Measurements from ENCODE around the gene GMPPB.

The GMPPB gene

DNA sequence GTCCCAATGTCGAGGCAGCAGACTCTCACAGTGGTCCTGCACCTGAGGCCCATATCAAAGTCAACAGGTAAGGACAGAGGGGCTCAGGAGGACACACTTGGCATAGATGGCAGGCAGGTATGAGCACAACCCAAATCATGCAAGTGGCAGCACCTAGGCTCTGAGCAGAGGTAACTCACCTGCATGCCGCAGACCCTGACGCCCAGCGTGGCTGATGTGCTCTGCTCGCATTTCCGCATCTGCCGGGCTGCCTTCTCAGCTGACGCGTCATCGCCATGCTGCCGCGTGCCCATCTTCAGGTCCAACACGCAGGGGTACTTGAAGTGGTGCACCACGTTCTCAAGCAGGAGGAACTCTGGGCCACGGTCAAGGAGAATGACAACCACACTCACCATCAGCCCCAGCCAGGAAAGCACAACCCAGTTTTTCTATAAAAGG lies 4.2 kb upstream of the GMPPB start:
- DNase-seq = no peak

DNA sequence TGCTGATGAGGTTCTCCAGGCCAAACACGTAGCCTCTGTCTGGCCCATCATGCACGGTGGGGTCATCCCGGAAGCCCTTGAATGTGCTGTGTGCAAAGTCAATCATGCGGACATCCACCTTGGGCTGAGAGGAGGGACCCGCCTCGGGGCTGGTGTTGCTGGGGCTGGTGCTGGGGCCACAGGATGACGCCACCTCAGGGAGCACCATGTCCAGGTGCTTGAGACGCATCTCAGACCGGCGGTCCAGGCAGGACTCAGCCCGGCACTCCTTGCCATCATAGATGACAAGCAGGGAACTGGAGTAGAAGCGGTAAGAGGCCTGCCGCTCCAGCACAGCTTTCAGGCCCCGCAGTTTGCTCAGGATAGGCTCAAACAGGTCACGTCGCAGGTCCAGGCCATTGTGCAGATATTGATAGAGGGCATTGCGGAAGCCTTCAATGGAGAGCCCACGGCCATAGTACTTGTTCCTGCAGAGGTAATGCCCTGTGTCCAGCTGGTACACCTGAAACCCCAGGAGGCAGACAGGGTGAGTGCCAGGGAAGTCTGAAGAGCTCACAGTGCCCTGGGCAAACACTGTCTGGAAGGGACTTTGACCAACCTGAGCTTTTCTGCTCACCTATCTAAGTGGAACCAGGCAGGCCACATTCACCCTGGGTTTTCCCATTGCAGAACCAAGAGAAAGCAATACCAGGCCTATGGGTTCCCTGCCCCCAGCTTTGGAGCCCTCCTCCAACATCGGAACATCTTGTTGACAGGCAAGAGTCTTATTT lies 3.6 kb upstream of the GMPPB start:
- no peak for DNase-seq

DNA sequence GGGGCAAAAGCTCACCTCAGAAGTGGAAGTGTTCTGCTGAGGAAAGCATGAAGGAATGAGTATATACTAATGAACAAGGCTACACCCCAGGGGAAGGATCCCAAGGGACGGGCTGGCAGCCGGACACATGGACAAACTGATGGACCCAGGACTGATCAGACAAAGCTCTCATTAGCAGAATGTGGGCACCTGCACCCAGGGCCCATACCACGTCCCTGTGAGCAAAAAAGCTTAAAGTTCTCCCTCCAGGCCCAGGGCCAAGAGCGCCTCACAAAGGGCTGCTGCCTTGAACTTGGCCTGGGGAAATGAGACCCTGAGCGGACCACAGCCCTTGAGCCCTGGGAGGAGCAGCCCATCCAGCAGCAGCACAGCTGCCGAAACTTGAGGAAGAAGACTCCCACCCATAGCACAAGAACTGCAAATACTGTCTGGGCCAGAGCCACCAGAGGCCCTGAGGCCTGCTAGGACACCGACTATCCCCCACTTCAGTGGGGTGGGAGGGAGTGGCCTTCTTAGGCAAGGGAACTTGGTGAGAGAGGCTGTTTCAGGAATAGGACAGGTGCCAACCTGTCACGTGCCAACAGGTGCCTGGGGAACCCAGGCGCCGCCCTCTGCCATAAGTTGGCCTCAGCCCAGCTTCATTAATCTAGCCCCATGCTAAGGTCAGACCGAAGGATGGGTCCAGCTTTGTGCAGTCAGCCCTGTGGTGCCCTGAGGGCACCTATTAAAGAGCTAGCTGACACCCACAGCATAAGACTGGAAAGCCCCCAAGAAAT lies 2.3 kb upstream of the GMPPB start:
- no peak for DNase-seq

DNA sequence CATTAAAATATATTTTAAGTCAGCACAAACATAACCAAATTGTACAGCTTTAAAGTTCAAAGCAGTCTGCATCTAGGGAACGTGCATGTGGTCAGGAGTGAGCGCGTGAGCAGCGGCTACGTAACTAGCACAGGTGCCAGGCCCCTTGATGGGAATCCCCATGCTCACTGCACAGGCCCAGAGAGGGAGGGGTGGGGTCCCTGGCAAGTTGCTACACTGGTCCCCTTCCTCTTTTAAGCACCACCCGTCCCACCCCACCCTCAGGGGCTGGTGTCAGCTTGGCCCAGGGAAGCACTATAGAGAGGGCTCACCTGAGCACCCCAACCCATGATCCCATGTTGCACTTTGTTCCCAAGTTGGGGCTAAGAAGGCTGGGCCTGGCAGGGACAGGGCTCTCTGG lies 835 bp upstream of the GMPPB start:
- no peak for DNase-seq

DNA sequence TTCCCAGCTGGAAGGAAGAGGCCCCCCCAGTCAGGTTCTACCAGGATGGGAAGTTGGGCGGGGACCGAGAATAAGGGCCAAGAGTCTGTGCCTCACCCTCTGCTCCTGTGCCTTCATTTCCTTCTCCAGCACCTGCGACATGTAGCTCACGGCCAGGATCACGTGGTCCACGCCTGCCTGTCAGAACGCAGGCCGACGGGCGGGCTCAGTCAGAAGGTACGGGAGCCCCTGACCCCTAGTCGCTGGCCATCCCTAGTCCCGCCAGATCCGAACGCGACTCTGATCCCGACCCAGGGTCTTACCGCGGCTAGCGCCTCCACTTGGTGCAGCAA lies 489 bp downstream of the GMPPB start:
- peak; percentile 25 for DNase-seq

DNA sequence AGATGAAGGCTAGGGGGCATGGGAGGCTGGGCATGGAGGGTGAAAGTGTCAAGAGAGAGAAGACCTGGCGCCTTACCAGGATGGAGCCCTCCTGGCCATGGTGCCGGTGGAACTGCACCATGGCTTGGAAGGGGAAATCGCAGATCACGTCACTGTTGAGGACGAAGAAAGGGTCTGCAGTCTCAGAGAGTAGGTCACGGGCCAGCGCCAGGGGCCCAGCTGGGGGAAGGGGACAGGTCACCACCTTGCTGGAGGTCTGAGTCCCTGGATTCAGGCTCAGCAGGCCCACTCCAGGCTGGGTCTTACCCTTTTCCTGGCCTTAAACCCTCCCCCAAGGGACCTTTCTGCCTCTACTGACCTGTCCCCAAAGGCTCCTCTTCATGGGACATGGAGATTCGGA lies 855 bp downstream of the GMPPB start:
- DNase-seq = no peak

DNA sequence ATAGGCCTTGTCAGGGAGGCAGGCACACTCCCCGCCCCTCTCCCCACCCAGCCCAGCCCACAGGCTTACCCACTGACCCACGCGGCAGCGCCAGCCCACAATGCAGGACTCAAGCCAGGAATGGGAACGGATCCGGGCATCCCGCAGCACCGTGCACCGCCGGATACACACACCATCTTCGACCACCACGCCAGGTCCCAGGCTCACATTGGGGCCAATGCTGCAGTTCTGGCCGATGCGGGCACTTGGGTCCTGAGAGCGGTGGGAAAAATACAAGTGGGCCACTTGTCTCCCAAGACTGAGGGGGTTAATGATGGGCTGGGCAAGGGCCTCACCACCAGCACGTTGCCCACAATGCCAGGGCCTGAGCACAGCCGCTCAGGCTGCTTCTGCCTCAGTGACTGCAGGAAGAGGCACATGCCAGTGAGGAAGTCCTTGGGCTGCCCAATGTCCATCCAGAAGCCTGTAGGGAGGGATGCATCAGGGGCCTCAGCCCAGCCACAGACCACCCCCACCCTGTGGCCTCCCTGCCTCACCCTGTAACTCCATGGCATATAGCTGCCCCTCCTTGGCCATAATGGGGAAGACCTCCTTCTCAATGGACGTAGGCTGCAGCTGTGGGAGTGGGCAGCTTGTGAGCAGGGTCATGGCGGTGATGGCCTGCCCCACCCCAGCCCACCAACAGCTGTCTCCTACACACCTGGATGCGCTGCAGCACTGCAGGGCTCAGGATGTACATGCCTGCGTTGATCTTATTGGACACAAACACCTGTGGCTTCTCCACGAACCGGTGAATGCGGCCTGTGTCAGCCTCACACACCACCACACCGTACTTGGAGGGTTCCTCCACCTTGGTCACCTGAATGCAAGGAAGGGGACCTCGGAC lies 1.6 kb downstream of the GMPPB start:
- no peak for DNase-seq

DNA sequence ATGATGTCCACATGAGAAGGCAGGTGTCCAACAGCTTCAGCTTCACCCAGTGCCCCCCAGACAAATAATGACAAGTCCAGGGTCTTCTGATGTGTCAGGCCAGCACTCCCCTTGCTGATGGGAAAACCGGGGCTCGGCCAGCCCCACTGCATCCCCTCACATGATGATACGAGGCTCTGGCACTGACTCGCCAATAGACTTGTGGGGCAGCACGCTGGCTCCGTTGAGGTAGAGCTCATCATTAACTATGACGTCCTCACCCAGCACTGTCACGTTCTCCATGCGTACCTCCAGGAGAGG lies 2.2 kb downstream of the GMPPB start:
- no peak for DNase-seq

DNA sequence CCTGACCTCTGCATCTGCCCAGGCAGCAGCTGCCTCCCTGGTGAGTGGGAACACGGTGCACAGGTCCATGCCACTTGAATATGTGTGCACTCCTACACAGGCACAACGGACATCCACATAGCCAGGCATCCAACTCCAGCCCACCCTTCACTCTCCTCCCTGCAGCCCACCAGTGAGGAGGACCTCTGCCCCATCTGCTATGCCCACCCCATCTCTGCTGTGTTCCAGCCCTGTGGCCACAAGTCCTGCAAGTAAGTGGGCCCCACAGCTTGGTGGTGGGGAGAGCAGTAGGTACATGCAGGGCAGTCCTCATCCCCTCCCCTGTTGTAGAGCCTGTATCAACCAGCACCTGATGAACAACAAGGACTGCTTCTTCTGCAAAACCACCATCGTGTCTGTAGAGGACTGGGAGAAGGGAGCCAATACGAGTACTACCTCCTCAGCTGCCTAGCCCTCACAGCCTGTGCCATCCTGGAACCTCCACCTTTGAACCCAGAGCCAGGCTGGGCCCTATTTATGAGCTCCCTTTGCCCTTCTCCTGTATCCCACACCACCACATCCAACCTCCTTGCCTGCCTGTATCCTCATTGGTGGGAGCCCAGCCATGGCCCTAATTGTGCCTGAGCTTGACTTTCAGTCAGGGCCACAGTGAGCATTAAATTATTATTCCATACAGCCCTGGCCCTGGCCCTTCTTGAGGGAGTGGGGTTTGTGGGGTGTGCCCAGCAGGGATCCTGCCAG lies 2.7 kb downstream of the GMPPB start:
- DNase-seq = no peak

DNA sequence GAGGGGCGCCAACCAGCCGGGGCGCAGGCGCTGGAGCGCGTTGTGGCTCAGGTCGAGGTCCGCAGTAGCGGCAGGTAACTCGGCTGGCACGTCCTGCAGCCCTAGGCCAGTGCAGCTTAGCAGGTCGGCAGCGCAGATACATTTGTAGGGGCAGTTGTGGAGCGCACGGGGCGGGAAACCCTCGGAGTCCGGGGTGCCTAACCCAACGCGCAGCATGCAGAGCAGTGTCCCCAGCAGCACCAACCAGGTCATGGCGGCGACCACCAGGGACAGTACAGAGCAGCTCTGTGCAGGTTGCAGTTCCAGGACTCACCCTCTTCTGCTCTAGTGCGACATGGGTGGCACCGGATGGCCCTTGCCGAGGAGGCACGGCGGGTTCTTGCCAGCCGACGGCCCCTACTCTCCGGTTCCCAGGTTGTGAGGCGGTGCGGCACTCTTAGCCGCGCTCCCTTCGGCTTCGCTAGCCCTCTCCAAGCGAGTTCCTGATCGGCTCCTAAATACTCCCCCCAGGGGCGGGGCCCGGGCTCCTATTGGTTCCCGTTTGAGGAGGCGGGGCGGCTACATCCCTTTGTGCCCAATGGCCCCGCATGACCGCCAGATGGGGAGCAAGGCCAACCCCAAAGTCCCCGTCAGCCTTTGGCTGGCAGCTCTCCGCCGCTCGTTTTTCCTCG lies 4.4 kb downstream of the GMPPB start, which contains the start of gene AMIGO3:
Gene AMIGO3 (minus strand): TSS at position 471 of the 671 bp plus-strand sequence. CDS start 219 bp downstream, at position 252.
- DNase-seq = peak; percentile 92

DNA sequence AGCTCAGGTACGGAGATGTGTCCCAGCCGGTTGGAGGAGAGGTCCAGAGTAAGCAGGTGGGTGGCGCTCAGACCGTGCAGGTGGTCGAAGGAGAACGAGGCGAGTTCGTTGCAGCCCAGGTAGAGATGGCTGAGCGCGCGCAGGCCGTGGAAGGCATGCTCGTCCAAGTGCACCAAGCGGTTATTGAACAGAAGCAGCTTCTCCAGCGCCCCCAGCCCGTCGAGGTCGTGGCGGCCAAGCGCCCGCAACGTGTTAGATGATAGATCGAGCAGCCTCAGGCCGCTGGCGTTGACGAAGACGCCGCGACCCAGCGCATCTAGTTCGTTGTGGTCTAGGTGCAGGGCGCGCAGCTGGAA lies 4.9 kb downstream of the GMPPB start:
- no peak for DNase-seq

DNA sequence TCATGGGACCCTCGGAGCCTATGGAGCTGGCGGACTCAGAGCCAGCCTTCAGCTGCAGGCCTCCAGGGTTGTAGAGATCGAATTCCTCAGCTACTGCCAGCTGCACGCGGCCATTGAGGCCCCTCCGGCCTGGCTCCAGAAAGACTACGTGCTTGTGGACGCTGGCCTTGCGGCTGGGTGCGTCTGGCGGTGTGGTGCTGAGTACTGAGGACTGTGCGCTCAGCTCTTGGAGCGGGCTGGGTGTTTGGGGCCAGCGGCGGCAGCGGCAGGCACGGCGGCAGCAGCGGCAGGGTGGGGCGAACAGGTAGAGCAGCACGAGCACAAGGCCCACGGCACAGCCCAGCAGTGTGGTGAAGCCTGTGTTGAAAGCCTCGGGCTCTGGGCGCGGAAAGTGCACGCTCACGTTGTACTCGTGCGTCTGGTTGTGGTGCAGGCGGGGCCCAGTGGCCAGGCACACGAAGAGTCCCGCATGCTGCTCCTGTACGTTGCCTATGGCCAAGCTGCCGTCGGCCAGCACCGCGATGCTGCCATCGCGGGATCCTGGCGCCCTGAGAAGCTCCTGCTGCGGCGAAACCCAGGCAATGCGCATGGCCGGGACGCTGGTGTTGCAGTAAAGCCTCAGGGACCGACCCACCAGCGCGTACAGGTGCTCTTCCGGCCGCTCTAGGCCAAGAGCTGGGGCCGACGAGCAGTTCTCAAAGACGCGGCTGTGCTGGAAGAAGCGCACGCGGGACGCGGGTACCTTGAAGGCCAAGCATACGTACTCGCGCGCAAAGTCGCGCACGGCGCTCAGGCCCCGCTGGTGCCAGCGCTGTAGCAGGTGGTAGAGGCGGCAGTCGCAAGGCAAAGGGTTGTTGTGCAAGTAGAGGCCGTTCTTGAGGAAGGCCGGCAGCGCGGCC lies 5.5 kb downstream of the GMPPB start:
- DNase-seq = no peak

DNA sequence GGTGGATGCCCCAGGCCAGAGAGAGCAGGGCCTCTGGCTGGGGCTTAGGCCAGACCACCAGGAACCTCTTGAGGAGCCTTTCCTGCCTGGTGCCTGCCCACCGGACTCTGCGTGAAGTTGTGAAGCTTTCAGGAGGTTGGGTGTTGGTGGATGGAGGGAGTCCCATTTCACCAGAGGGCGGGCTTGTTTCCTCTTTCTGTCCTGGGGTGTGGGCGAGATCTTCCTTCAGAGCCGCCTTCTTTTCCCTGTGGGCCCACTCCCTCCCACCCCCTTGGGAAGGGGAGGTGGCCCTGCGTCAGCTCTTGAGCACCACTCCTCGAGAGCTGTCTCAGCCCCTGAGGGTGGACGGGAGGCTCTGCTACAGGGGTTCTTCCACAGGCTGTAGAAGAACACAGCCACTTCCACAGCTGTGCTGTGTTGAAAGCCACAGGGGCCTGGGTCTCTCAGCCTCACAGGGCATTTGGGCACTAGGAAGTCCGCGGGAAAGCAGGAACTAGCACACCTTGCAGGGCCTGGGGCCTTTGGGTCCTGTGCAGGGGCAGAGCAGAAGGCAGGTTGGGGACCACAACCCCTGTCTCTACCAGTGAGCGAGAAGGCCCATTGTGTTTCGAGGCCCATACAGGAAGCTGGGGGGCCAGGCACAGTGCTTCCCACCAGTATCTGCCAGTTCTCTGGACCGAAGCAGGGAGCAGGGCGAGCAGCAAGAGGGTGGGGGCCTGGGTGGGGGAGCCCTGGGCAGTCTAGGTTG lies 6.4 kb downstream of the GMPPB start:
- no peak for DNase-seq

DNA sequence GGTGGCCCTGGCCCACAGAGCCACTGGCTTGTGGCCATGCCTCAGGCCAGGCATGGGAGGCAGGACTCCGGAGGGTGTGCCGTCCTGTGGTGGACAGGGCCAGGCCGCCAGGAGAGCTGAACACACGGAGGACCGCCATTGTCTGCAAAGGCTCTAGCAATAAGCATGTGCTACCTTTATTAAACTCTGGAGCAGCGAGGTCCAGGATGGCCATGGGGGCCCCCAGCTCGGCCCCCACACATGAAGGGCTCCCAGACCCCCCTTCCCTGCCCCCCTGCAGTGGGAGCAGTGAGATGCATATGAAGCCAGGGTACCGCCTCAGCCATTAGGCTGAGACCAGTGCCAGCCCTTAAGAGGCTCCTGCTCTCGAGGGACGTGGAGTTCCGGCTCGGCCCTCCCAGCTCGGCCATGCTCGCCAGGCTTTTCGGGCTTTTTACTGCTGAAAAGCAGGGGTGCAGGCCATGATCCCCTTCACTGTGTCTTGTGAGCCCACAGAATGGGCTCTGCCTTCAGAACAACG lies 7.0 kb downstream of the GMPPB start:
- no peak for DNase-seq

DNA sequence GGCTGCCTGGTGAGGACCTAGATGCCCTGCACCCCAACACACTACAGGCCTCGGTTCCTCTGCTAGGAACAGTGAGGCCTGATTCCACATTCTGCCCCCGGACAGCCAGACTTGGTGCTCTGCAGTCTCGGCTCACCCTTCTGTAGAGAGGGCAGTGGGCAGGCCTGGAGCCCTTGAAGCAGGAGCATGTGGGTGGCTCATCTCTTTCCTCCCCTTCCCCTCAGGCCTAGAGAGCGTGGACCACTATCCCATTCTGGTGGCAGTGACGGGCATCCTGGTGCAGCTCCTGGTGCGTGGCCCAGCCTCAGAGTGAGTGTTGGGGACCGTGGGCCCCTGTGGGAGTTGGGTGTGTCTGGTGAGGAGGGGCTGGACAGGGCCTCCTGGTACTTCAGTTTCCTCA lies 7.6 kb downstream of the GMPPB start:
- no peak for DNase-seq

DNA sequence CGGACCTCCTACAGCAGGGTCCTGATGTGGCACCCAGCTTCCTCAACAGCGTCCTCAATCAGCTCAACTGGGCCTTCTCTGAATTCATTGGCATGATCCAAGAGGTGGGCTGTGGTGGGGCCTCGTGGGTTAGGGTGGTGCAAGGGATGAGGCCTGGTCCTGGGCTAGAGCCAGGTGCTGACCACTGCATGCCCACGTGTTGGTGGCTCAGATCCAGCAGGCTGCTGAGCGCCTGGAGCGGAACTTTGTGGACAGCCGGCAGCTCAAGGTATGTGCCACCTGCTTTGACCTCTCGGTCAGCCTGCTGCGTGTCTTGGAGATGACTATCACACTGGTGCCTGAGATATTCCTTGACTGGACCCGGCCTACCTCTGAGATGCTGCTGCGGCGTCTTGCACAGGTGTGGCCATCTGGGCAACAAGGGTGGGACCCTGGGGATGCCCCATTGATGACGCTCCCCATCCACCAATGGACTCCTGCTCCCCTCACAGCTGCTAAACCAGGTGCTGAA lies 8.1 kb downstream of the GMPPB start:
- DNase-seq = no peak

DNA sequence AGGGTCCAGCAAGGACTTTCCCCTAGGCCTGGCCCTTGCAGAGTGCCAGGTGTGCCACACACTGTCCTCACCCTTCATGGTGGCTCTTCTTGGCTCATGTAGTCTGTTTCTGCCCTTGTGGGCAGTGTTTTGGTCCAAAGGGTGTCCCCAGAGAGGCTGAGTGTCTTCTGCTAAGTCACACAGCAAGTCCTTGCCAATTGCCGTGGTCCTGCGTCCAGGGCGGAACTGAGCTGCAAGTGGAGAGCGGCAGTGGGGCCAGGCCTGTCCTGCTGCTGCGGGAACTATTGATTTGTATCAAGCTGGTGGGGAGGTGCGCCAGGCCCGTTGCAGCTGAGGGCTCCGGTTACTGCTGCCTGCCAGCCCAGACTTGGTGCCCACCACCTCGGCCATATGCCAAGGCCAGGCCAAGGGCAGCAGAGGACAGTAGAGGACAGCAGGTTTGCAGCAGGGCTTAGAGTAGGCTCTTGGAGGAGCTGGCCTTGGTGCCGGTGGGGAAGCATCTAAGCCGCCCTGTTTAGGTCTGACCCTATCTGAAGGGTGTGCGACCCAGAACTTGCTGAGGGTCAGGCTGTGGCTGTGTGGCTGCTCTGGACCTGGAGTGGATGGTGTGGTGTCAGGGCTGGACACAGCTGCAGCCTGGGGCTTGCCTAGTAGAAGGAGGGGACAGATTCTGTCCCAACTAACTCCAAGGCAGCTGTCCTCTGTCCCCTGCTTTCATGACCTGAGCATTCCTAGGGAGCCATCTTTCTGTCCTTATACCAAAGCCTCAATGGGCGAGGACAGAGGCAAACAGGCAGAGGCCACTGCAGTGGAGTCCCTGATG lies 8.8 kb downstream of the GMPPB start:
- DNase-seq = no peak

DNA sequence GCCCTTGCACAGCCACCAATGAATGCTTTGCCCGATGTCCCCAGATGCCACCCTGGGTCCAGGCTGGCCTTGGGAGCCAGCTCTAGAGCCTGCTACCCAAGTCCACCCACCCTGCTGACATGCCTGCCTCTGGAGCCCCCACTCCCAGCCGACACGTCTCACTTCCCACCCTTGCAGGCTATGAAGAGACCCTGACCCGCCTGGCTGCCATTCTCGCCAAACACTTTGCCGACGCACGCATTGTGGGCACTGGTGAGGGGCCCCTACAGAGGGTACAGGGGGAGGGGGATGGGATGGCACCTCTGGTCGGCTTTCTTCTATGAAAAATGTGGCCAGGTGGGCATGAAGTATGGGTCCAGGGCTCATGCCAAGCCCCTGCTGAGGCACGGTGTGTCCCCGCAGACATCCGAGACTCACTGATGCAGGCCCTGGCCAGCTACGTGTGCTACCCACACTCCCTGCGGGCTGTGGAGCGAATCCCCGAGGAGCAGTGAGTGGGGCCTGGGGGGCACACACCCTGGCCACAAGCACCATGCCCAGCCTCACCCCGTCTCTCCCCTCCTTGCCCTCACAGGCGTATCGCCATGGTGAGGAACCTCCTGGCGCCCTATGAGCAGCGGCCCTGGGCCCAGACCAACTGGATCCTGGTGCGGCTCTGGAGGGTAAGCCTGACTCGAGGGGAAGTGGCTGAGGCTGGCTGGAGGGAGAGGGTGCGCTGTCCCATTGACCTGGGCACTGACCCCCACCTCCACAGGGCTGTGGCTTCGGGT lies 10.2 kb downstream of the GMPPB start:
- DNase-seq = no peak
